Measurements from ENCODE around the gene MPZL1.

The MPZL1 gene

GRCh38 chr1:167789501-167789900 is 67.7 kb downstream of the MPZL1 start:
- no peak overlapping the region for H3K4me3 ChIP-seq
- TF ChIP-seq CTCF (IDR thresholded peaks at IDR 0.05) = no peak
- peaks cover 14 to 40% (median 36%) of the 10 kb centered on the region in 3 donors for H3K36me3 ChIP-seq
- peaks cover 0 to 5% (median 0%) of the 10 kb centered on the region in 4 donors for H3K4me1 ChIP-seq
- no peak for DNase-seq
- H3K9me3 ChIP-seq = no peaks in the 10 kb centered on the region
- intact Hi-C loops (cut with DNase I; ENCODE audit: low total_unique reads) = no loop called here
- H3K27ac ChIP-seq = no peak overlapping the region
- no peaks in the 10 kb centered on the region for H3K27me3 ChIP-seq

DNA sequence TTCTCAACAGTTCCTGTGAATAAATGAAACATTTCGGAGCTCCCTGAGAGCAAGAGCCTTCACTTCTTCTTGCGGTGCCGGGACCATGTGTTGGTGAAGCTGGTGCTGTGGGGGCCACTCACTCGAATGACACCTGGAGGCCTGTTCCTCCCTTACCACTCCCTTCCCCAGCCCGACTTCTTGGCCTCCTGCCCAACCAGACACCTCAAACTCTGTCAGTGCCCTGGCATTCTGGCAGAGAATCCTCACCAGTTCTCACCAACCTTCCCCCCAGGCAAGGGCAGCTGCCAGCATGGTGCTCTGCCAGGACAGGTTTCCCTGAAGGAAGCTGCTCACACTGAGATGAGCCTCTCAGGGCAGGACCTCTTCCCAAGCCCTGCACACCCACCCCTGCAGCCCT is 68.3 kb downstream of the MPZL1 start:
- no peaks in the 10 kb centered on the region for H3K27me3 ChIP-seq
- intact Hi-C loops (cut with DNase I; ENCODE audit: low total_unique reads) = loop anchor here (10.0 kb wide), 1 partner anchor 185 kb away; no protein-coding TSS in a partner anchor
- no peak overlapping the region for H3K27ac ChIP-seq
- no peak for DNase-seq
- peaks cover 0 to 5% (median 2%) of the 10 kb centered on the region in 4 donors for H3K4me1 ChIP-seq
- TF ChIP-seq CTCF (IDR thresholded peaks at IDR 0.05) = no peak
- H3K4me3 ChIP-seq = no peak overlapping the region
- no peaks in the 10 kb centered on the region for H3K9me3 ChIP-seq
- peaks cover 14 to 40% (median 36%) of the 10 kb centered on the region in 3 donors for H3K36me3 ChIP-seq

DNA sequence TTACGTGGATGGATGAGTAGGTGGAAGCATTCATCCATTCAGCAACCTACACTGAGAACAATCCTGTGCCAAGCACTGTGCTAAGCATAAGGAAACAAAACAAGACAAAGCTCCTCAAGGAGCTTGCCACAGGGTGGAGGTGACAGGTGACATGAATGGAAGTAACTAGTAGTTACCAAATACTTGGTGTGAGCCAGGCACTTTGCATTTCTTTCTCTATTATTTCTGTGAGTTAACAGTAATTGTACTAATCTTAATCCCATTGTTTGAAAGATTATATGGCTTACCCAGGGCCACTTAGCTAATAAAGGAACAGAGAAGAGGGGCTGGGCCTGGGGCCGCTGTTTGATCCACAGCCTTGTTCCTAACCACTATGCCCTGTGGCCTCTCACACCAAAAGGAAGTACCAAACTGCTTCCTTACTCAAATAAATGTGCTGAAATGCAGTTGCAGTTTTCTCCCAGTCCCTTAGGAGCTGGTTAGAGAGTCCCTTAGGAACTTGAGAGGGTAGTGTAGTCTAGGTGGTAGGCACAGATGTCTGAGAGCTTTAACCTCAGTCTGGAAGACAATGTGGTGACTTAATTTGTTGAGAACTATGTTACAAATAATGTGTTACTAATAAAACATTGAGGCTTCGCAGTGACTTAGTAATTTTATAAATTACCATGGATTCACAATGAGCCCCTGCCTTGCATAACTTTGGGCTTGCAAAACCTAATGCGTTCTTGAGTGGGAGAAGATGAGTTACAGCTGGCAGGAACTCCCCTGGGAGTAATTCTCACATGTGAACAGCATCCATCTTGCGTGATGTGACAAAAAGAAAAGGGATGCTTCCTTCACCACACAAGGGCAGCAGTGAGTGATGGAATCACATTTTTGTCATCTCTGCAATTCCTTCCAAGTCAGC is 69.8 kb downstream of the MPZL1 start:
- Histone ChIP-seq H3K27me3 (no peaks in the 10 kb centered on the region), H3K4me1 (peaks cover 0 to 17% (median 6%) of the 10 kb centered on the region in 4 donors), H3K27ac (no peak overlapping the region), H3K9me3 (no peaks in the 10 kb centered on the region), H3K36me3 (peaks cover 14 to 38% (median 34%) of the 10 kb centered on the region in 3 donors), H3K4me3 (no peak overlapping the region)
- intact Hi-C loops (cut with DNase I; ENCODE audit: low total_unique reads) = loop anchor here (10.0 kb wide), 1 partner anchor 187 kb away; no protein-coding TSS in a partner anchor
- DNase-seq = peak in 1 of 2 donors; percentile 68
- TF ChIP-seq CTCF (IDR thresholded peaks at IDR 0.05) = no peak

DNA sequence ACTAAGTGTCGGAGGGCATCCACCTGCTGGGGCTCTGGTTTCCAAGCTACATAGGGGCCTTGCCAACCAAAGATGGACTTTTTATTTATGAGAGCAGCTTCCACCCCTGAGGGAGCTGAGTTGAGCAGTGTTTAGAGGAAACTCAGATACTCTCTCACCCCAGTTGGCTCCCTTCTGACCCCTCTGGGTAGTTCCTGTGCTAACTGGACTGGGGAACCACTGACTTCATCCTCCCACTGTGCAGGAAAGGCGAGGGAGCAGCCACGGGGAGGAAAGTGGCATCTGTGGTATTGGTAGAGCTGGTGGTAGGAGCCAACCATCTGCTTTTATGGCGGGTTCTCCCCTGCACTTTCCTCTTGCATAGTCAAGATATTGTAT is 70.4 kb downstream of the MPZL1 start:
- peaks cover 0 to 24% (median 8%) of the 10 kb centered on the region in 4 donors for H3K4me1 ChIP-seq
- TF ChIP-seq CTCF (IDR thresholded peaks at IDR 0.05) = no peak
- DNase-seq = no peak
- intact Hi-C loops (cut with DNase I; ENCODE audit: low total_unique reads) = loop anchor here (10.0 kb wide), 1 partner anchor 187 kb away; no protein-coding TSS in a partner anchor
- no peaks in the 10 kb centered on the region for H3K27me3 ChIP-seq
- H3K9me3 ChIP-seq = no peaks in the 10 kb centered on the region
- peaks cover 14 to 32% (median 31%) of the 10 kb centered on the region in 3 donors for H3K36me3 ChIP-seq
- no peak overlapping the region for H3K4me3 ChIP-seq
- no peak overlapping the region for H3K27ac ChIP-seq

GRCh38 chr1:167794043-167794442 is 72.3 kb downstream of the MPZL1 start:
- peaks cover 0 to 31% (median 10%) of the 10 kb centered on the region in 4 donors for H3K4me1 ChIP-seq
- no peak for TF ChIP-seq CTCF (IDR thresholded peaks at IDR 0.05)
- H3K4me3 ChIP-seq = no peak overlapping the region
- intact Hi-C loops (cut with DNase I; ENCODE audit: low total_unique reads) = loop anchor here (10.0 kb wide), 1 partner anchor 189 kb away; no protein-coding TSS in a partner anchor
- no peak for DNase-seq
- no peaks in the 10 kb centered on the region for H3K27me3 ChIP-seq
- H3K36me3 ChIP-seq = peaks cover 0 to 20% (median 13%) of the 10 kb centered on the region in 3 donors
- H3K9me3 ChIP-seq = no peaks in the 10 kb centered on the region
- H3K27ac ChIP-seq = no peak overlapping the region

Measured in tibial artery (tissue), 4 donors.